Upper lobe of left lung (tissue), 6 donors: Measurements from ENCODE around the gene MGST3. TPM values are rescaled to one million over a fixed set of nuclear protein-coding genes. Genes with fewer than 3 reads are reported as not detected.
"Not testable (repeated sequence)": the region's sequence is repeated elsewhere in the genome, so short reads cannot be mapped to it uniquely, and the experiment has no call there.

Experiments
- ATAC-seq, 2 donors: fragments of 200-7000 bp; cut with Tn5 transposase; one replicate each; pipeline ENCODE4 v1.9.1; 2022; ENCODE audit warnings: mild to moderate bottlenecking in 2 of 2, moderate library complexity in 2 of 2; ENCODE audit not compliant: low FRiP score in 2 of 2
- DNase-seq, 2 donors: peaks; one replicate each; pipeline ENCODE4 v3.0.0-alpha.2; 2019 to 2020
- H3K27ac ChIP-seq, 4 donors: fragments of 200-600 bp; sonication (generic); one replicate each; pipeline ENCODE4 v1.5.1; 2016 to 2019
- H3K27me3 ChIP-seq, 4 donors: fragments of 200-600 bp; sonication (generic); one replicate each; pipeline ENCODE4 v1.5.1; 2017 to 2019
- H3K36me3 ChIP-seq, 4 donors: fragments of 200-600 bp; sonication (generic); one replicate each; pipeline ENCODE4 v1.5.1; 2016 to 2019
- H3K4me1 ChIP-seq, 4 donors: fragments of 200-600 bp; sonication (generic); one replicate each; pipeline ENCODE4 v1.5.1; 2018 to 2019
- H3K4me3 ChIP-seq, 4 donors: fragments of 200-600 bp; sonication (generic); one replicate each; pipeline ENCODE4 v1.5.1; 2017 to 2019; ENCODE audit warnings: mild to moderate bottlenecking in 2 of 4, moderate library complexity in 1 of 4
- H3K9me3 ChIP-seq, 4 donors: fragments of 200-600 bp; sonication (generic); one replicate each; pipeline ENCODE4 v1.5.1; 2018 to 2019
- EP300 ChIP-seq, 4 donors: sonication (generic); formaldehyde crosslinking; IDR thresholded peaks; one replicate each; pipeline ENCODE4 v1.5.1; 2017; ENCODE audit warnings: antibody characterized with exemption in 4 of 4, control low read depth in 2 of 4
- POLR2A ChIP-seq, 4 donors: fragments of 450-650 bp; IDR thresholded peaks; one replicate each; pipeline ENCODE4 v1.5.1; 2016 to 2017; ENCODE audit warnings: antibody characterized with exemption in 4 of 4, mild to moderate bottlenecking in 2 of 4
- POLR2AphosphoS5 ChIP-seq, 2 donors: sonication (generic); formaldehyde crosslinking; IDR thresholded peaks; one replicate each; pipeline ENCODE4 v1.5.1; 2017; ENCODE audit warnings: antibody characterized with exemption in 2 of 2
- WGBS, 2 donors: methylation state at CpG; one replicate each; pipeline ENCODE4 v1.1.5; 2017 to 2018; 5-methylcytosine and 5-hydroxymethylcytosine counted together
- total RNA-seq, 6 donors: library from RNA; depleted of rRNA in 4 of 6; stranded (reverse); fragments of >200 nt in 4 of 6; gene quantifications; one replicate each; pipeline versions ENCODE4 v1.1.0 to v1.2.1, GENCODE V29; 2016 to 2021
- TF ChIP-seq, protein P1 (sequence below), 6 experiments: fragments of 450-650 bp in 4 of 6; fragments of 200-600 bp in 2 of 6; sonication (generic) in 2 of 6; IDR thresholded peaks; one replicate each; pipeline ENCODE4 v1.5.1; 2016 to 2019; ENCODE audit warnings: antibody characterized with exemption in 6 of 6
- donor health status: DM: no; HTN: no; CAD: no; lungs with moderate emphysema.
- donor health status: DM: no; HTN: yes; CAD: no; lungs with severe emphysema.

The MGST3 gene
- total RNA-seq, 6 donors from 2014 or later = 49.2 to 250 (median 202) TPM

DNA sequence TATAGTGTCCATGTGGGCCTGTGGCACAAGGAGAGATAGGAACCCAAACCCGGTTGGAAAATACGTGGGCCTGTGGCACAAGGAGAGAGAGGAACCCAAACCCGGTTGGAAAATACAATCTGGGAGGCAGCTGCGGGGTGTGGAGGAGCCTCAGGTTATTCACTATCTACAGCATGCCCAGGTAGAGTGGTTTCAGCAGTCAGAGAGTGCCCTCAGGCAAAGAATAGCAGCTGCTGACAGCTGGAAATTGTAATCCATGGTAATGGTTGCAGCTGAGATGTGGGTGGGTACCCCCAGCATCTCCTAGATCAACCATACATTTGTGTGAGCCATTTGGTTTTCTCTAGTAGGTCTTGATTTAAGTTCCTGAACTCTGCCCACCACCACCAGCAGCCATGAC lies 25.8 kb upstream of the MGST3 start:
- no peaks in the 10 kb centered on the region for H3K27me3 ChIP-seq
- DNase-seq = no peak
- H3K4me3 ChIP-seq = no peak overlapping the region
- WGBS, 2 donors = 93 to 95% methylated on average over 4 of the region's 4 CpGs
- no peak for ATAC-seq
- H3K36me3 ChIP-seq = no peaks in the 10 kb centered on the region
- no peaks in the 10 kb centered on the region for H3K9me3 ChIP-seq
- H3K4me1 ChIP-seq = peaks cover 0 to 10% (median 3%) of the 10 kb centered on the region in 4 donors
- H3K27ac ChIP-seq = no peak overlapping the region
- TF ChIP-seq POLR2A (IDR thresholded peaks at IDR 0.05) (no peak), POLR2AphosphoS5 (IDR thresholded peaks at IDR 0.05) (no peak)
- TF ChIP-seq, protein P1, sequence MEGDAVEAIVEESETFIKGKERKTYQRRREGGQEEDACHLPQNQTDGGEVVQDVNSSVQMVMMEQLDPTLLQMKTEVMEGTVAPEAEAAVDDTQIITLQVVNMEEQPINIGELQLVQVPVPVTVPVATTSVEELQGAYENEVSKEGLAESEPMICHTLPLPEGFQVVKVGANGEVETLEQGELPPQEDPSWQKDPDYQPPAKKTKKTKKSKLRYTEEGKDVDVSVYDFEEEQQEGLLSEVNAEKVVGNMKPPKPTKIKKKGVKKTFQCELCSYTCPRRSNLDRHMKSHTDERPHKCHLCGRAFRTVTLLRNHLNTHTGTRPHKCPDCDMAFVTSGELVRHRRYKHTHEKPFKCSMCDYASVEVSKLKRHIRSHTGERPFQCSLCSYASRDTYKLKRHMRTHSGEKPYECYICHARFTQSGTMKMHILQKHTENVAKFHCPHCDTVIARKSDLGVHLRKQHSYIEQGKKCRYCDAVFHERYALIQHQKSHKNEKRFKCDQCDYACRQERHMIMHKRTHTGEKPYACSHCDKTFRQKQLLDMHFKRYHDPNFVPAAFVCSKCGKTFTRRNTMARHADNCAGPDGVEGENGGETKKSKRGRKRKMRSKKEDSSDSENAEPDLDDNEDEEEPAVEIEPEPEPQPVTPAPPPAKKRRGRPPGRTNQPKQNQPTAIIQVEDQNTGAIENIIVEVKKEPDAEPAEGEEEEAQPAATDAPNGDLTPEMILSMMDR (IDR thresholded peaks at IDR 0.05) = no peak

DNA sequence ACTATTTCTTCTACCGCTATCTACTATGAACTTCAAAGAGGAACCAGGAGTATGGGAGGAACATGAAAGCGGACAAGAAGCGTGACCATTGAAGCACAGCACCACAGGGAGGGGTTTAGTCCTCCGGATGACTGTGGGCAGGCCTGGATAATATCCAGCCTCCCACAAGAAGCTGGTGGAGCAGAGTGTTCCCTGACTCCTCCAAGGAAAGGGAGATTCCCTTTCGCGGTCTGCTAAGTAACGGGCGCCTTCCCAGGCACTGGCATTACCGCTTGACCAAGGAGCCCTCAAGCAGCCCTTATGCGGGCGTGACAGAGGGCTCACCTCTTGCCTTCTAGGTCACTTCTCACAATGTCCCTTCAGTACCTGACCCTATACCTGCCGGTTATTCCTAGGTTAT lies 24.4 kb upstream of the MGST3 start:
- not testable (repeated sequence) for H3K27ac ChIP-seq, ATAC-seq, H3K9me3 ChIP-seq, H3K4me1 ChIP-seq, DNase-seq, H3K4me3 ChIP-seq, H3K36me3 ChIP-seq, H3K27me3 ChIP-seq
- WGBS, 2 donors = 84 to 91% methylated on average over 11 to 12 of the region's 12 CpGs

DNA sequence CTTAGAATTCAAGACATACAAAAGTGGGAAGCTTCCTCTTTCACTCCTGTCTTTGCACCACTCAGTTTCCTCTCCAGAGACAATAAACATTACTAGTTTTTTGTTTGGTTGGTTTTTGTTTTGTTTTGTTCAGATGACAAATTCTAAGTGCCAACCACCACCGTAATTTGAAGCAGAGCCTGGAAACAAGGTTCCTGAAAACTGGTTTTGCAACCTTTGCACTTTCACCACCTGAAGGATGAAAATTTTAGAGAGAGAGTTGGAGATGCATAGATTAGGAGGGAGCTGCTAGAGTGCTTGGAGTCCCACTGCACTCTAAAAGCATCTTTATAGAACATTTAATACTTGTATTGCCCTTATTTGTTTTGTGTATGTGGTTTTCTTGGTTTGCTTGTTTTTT lies 20.2 kb upstream of the MGST3 start:
- no peaks in the 10 kb centered on the region for H3K27me3 ChIP-seq
- H3K9me3 ChIP-seq = peaks cover 0 to 5% (median 0%) of the 10 kb centered on the region in 4 donors
- TF ChIP-seq, protein P1 (IDR thresholded peaks at IDR 0.05) = no peak
- no peak for TF ChIP-seq POLR2A (IDR thresholded peaks at IDR 0.05)
- no peak for TF ChIP-seq POLR2AphosphoS5 (IDR thresholded peaks at IDR 0.05)
- TF ChIP-seq EP300 (IDR thresholded peaks at IDR 0.05) = no peak
- peaks cover 0 to 2% (median 0%) of the 10 kb centered on the region in 4 donors for H3K4me1 ChIP-seq
- no peaks in the 10 kb centered on the region for H3K36me3 ChIP-seq
- no peak overlapping the region for H3K27ac ChIP-seq
- H3K4me3 ChIP-seq = no peak overlapping the region
- ATAC-seq = no peak
- WGBS, 2 donors = 13 to 22% methylated on average over 1 of the region's 1 CpG
- no peak for DNase-seq

DNA sequence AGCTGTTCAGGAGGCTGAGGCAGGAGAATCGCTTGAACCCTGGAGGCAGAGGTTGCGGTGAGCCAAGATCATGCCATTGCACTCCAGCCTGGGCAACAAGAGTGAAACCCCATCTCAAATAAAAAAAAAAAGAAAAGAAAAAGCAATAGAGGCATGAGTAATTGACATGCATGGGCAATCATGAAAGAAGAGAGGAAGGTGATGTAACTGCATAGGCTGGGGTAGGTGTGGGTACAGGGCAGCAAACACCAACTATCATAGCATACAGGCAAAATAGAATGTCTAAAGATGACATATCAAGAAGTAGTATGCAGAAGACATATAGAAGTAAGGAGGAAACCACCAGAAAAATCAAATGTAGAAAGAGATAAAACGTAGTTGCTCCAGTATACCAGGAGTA lies 19.0 kb upstream of the MGST3 start:
- Histone ChIP-seq H3K27ac (no peak overlapping the region), H3K9me3 (peaks cover 0 to 5% (median 0%) of the 10 kb centered on the region in 4 donors), H3K4me1 (peaks cover 0 to 10% (median 3%) of the 10 kb centered on the region in 4 donors), H3K27me3 (no peaks in the 10 kb centered on the region), H3K4me3 (no peak overlapping the region), H3K36me3 (no peaks in the 10 kb centered on the region)
- TF ChIP-seq POLR2A (IDR thresholded peaks at IDR 0.05) (no peak), EP300 (IDR thresholded peaks at IDR 0.05) (no peak), POLR2AphosphoS5 (IDR thresholded peaks at IDR 0.05) (no peak)
- TF ChIP-seq, protein P1 (IDR thresholded peaks at IDR 0.05) = no peak
- DNase-seq (no peak), ATAC-seq (no peak)
- WGBS, 2 donors = 88 to 95% methylated on average over 3 of the region's 3 CpGs

DNA sequence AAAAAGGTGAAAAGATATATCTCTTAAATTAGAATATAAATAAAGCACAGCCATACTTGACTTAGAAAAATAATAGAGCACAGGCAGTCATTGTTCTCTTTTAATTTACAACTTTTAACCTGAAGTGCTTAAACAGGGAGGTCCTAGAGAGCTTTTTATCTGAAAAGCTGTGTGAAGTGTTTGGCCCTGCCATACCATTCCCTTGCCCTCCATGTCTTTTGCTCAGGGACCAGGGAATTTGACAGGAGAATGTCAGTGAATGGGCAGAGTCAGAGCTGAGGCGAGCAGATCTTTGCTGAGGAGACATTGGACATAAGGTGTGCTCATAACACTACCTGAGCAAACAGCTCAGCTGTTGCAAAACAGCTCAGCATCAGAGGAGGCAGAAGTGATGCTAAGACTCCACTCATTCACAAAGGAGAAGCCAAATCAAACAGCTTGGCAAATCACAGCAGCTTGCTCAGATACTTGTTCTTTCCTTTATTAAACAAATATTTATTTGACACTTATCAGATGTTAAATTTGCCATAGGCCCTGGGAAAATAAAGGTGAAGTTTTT lies 14.9 kb upstream of the MGST3 start:
- Histone ChIP-seq H3K9me3 (peaks cover 0 to 5% (median 0%) of the 10 kb centered on the region in 4 donors), H3K27ac (no peak overlapping the region), H3K4me3 (no peak overlapping the region), H3K27me3 (no peaks in the 10 kb centered on the region), H3K36me3 (no peaks in the 10 kb centered on the region), H3K4me1 (peaks cover 0 to 10% (median 3%) of the 10 kb centered on the region in 4 donors)
- TF ChIP-seq, protein P1 (IDR thresholded peaks at IDR 0.05) = no peak
- TF ChIP-seq POLR2A (IDR thresholded peaks at IDR 0.05) (no peak), EP300 (IDR thresholded peaks at IDR 0.05) (peak in 1 of 4 donors; percentile 75), POLR2AphosphoS5 (IDR thresholded peaks at IDR 0.05) (peak in 1 of 2 donors; percentile 49)
- ATAC-seq (peak; percentile 62 to 93), DNase-seq (peak in 1 of 2 donors; percentile 77)
- WGBS, 2 donors = 50 to 58% methylated on average over 1 of the region's 1 CpG
